HG03469 (cell line): Measurements from ENCODE around the gene RPP30.

Experiments
- ATAC-seq: cut with Tn5 transposase; IDR thresholded peaks from one replicate; pipeline ENCODE4 v1.9.1; 2021; ENCODE audit warnings: mild to moderate bottlenecking, moderate library complexity, moderate number of reproducible peaks; ENCODE audit not compliant: unreplicated experiment

RPP30 gene

GRCh38 chr10:90915766-90916075 is 43.9 kb downstream of the RPP30 start:
- no peak for ATAC-seq

GRCh38 chr10:90916392-90917237 is 44.8 kb downstream of the RPP30 start:
- no peak for ATAC-seq

GRCh38 chr10:90917238-90917967 is 45.6 kb downstream of the RPP30 start:
- no peak for ATAC-seq

GRCh38 chr10:90917968-90918318 is 46.2 kb downstream of the RPP30 start:
- ATAC-seq: no peak

- no peak for ATAC-seq
Observed at GRCh38 chr10:90919683-90920574, 48.2 kb downstream of the RPP30 start.

GRCh38 chr10:90920986-90921666 is 49.4 kb downstream of the RPP30 start, which contains the start of gene ANKRD1:
TSS of gene ANKRD1 (minus strand) at chr10:90921087. CDS start at chr10:90921027, 60 bp downstream.
- ATAC-seq: no peak

GRCh38 chr10:90921906-90922305 is 50.1 kb downstream of the RPP30 start:
- ATAC-seq: no peak

- ATAC-seq: no peak
Observed at GRCh38 chr10:90923111-90923731, 51.4 kb downstream of the RPP30 start.

GRCh38 chr10:90924552-90924951 is 52.8 kb downstream of the RPP30 start:
- no peak for ATAC-seq

GRCh38 chr10:90925079-90926029 is 53.6 kb downstream of the RPP30 start:
- ATAC-seq: no peak

GRCh38 chr10:90927293-90927692 is 55.5 kb downstream of the RPP30 start:
- no peak for ATAC-seq

- no peak for ATAC-seq
Observed at GRCh38 chr10:90929179-90929578, 57.4 kb downstream of the RPP30 start.

GRCh38 chr10:90930070-90930837 is 58.5 kb downstream of the RPP30 start:
- no peak for ATAC-seq

- ATAC-seq: no peak
Observed at GRCh38 chr10:90930971-90931871, 59.4 kb downstream of the RPP30 start.

GRCh38 chr10:90935581-90936275 is 64.0 kb downstream of the RPP30 start:
- no peak for ATAC-seq

GRCh38 chr10:90936276-90936659 is 64.5 kb downstream of the RPP30 start:
- no peak for ATAC-seq
